Measurements from ENCODE around the gene LDLRAD4.

DNA sequence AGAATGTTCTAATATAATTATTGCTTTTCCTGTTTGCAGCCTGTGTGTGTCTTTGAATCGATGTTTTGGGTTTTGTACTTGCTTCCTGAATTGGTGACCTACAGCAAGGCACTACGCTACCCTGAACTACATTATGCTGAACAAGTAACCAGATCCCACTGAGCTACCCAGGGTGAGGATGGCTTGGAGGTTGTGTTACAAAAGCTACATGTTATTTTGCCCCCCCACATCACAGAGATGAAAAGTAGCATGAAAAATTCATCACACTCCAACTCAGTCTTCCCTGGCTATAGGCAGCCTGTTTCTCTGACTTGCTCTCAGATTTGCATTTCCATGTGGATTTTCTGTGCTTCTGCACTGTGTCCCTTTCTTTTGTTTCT lies 162.1 kb downstream of the LDLRAD4 start:
- TF ChIP-seq, protein P1, sequence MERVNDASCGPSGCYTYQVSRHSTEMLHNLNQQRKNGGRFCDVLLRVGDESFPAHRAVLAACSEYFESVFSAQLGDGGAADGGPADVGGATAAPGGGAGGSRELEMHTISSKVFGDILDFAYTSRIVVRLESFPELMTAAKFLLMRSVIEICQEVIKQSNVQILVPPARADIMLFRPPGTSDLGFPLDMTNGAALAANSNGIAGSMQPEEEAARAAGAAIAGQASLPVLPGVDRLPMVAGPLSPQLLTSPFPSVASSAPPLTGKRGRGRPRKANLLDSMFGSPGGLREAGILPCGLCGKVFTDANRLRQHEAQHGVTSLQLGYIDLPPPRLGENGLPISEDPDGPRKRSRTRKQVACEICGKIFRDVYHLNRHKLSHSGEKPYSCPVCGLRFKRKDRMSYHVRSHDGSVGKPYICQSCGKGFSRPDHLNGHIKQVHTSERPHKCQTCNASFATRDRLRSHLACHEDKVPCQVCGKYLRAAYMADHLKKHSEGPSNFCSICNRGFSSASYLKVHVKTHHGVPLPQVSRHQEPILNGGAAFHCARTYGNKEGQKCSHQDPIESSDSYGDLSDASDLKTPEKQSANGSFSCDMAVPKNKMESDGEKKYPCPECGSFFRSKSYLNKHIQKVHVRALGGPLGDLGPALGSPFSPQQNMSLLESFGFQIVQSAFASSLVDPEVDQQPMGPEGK (CRISPR knock-in tag; IDR thresholded peaks at IDR 0.05; ENCODE audit: borderline replicate concordance) = no peak
- no peak for TF ChIP-seq TCF4 (CRISPR knock-in tag; IDR thresholded peaks at IDR 0.05; ENCODE audit: borderline replicate concordance)
- TF ChIP-seq ZNF565 (CRISPR knock-in tag; conservative IDR thresholded peaks at IDR 0.05; ENCODE audit: low read depth) = no peak
- TF ChIP-seq ZFP3 (CRISPR knock-in tag; IDR thresholded peaks at IDR 0.05) = no peak

Measured in SK-N-SH treated with all-trans-retinoic acid at 6 μM for 48 hours (cell line).